MM.1S (cell line): Measurements from ENCODE around the gene GRM5.

Source experiments
- DNase-seq: peaks from one replicate; pipeline ENCODE4 v3.0.0-alpha.2; 2015
- H2AFZ ChIP-seq: fragments of 300-600 bp; sonication (generic); 2 replicates; pipeline ENCODE4 v1.6.0; 2016; ENCODE audit warnings: antibody characterized with exemption, low read length
- H3F3A ChIP-seq: fragments of 300-600 bp; sonication (generic); 2 replicates; pipeline ENCODE4 v1.6.1; 2016; ENCODE audit warnings: mild to moderate bottlenecking, antibody characterized with exemption, low read length, moderate library complexity, mixed read lengths; ENCODE audit not compliant: insufficient read depth
- H3K27ac ChIP-seq: fragments of 300-600 bp; sonication (generic); 2 replicates; pipeline ENCODE4 v1.5.1; 2016; ENCODE audit warnings: mild to moderate bottlenecking, low read length
- H3K27me3 ChIP-seq: fragments of 300-600 bp; sonication (generic); replicated peaks from 2 replicates; pipeline ENCODE4 v1.6.0; 2016; ENCODE audit warnings: low read length; ENCODE audit not compliant: insufficient read depth
- H3K36me3 ChIP-seq: fragments of 300-600 bp; sonication (generic); replicated peaks from 2 replicates; pipeline ENCODE4 v1.6.1; 2016; ENCODE audit warnings: mild to moderate bottlenecking, low read length, mixed read lengths; ENCODE audit not compliant: insufficient read depth
- H3K4me1 ChIP-seq: fragments of 300-600 bp; sonication (generic); 2 replicates; pipeline ENCODE4 v1.6.1; 2016; ENCODE audit warnings: low read length, mixed read lengths
- H3K4me2 ChIP-seq: fragments of 300-600 bp; sonication (generic); 2 replicates; pipeline ENCODE4 v1.6.0; 2016; ENCODE audit warnings: low read depth, low read length
- H3K4me3 ChIP-seq: fragments of 300-600 bp; sonication (generic); 2 replicates; pipeline ENCODE4 v1.5.1; 2016; ENCODE audit warnings: low read length, mixed read lengths
- H3K79me2 ChIP-seq: fragments of 300-600 bp; sonication (generic); 2 replicates; pipeline ENCODE4 v1.6.1; 2016; ENCODE audit warnings: mixed run types, low read length, mixed read lengths
- H3K9ac ChIP-seq: fragments of 300-600 bp; sonication (generic); 2 replicates; pipeline ENCODE4 v1.6.1; 2016; ENCODE audit warnings: low read length, mixed read lengths
- H3K9me2 ChIP-seq: fragments of 300-600 bp; sonication (generic); replicated peaks from 2 replicates; pipeline ENCODE4 v1.6.1; 2016; ENCODE audit warnings: mild to moderate bottlenecking, low read length, mixed read lengths; ENCODE audit not compliant: insufficient read depth
- H3K9me3 ChIP-seq: fragments of 300-600 bp; sonication (generic); replicated peaks from 2 replicates; pipeline ENCODE4 v1.6.1; 2016; ENCODE audit warnings: mild to moderate bottlenecking, low read length, mixed read lengths; ENCODE audit not compliant: insufficient read depth
- H4K20me1 ChIP-seq: fragments of 300-600 bp; sonication (generic); 2 replicates; pipeline ENCODE4 v1.6.1; 2016; ENCODE audit warnings: mild to moderate bottlenecking, low read length, moderate library complexity, mixed read lengths; ENCODE audit not compliant: insufficient read depth
- CTCF ChIP-seq: fragments of 300-600 bp; sonication (generic); IDR thresholded peaks from 2 replicates; pipeline ENCODE4 v1.5.1; 2016; ENCODE audit warnings: antibody characterized with exemption, low read length, mixed read lengths
- EZH2 ChIP-seq: fragments of 300-600 bp; sonication (generic); optimal IDR thresholded peaks from 2 replicates; pipeline ENCODE3; 2017; ENCODE audit warnings: low read depth, mild to moderate bottlenecking, antibody characterized with exemption, low read length, mixed read lengths
- EZH2phosphoT487 ChIP-seq: fragments of 300-600 bp; sonication (generic); IDR thresholded peaks from 2 replicates; pipeline ENCODE4 v1.6.1; 2018; ENCODE audit warnings: antibody characterized with exemption, low read length

The GRM5 gene

GRCh38 chr11:88522624-88523385 is 543.0 kb downstream of the GRM5 start:
- H3K27ac ChIP-seq = no peak overlapping the region
- DNase-seq = no peak

GRCh38 chr11:88521799-88522201 is 544.0 kb downstream of the GRM5 start:
- H3K9ac ChIP-seq = no peak overlapping the region
- no peak overlapping the region for H3K27ac ChIP-seq
- H3F3A ChIP-seq = no peaks in the 10 kb centered on the region
- H3K27me3 ChIP-seq = no peaks in the 10 kb centered on the region
- H3K79me2 ChIP-seq = no peaks in the 10 kb centered on the region
- H3K4me2 ChIP-seq = no peak overlapping the region
- H3K9me2 ChIP-seq = no peaks in the 10 kb centered on the region
- no peak overlapping the region for H2AFZ ChIP-seq
- DNase-seq = no peak
- no peak for TF ChIP-seq EZH2
- TF ChIP-seq EZH2phosphoT487 = no peak
- TF ChIP-seq CTCF = no peak
- H3K4me1 ChIP-seq = no peaks in the 10 kb centered on the region
- H3K4me3 ChIP-seq = no peak overlapping the region
- no peaks in the 10 kb centered on the region for H4K20me1 ChIP-seq
- no peaks in the 10 kb centered on the region for H3K9me3 ChIP-seq
- H3K36me3 ChIP-seq = no peaks in the 10 kb centered on the region

More at GRCh38 chr11:88522624-88523385, 543.0 kb downstream of the GRM5 start:
- Histone ChIP-seq H3K9me3 (no peaks in the 10 kb centered on the region), H3K36me3 (no peaks in the 10 kb centered on the region), H3K79me2 (no peaks in the 10 kb centered on the region), H3K27me3 (no peaks in the 10 kb centered on the region), H3K9ac (no peak overlapping the region), H4K20me1 (no peaks in the 10 kb centered on the region), H3K4me1 (no peaks in the 10 kb centered on the region), H2AFZ (no peak overlapping the region), H3K9me2 (no peaks in the 10 kb centered on the region), H3F3A (no peaks in the 10 kb centered on the region), H3K4me2 (no peak overlapping the region), H3K4me3 (no peak overlapping the region)
- no peak for TF ChIP-seq EZH2

DNA sequence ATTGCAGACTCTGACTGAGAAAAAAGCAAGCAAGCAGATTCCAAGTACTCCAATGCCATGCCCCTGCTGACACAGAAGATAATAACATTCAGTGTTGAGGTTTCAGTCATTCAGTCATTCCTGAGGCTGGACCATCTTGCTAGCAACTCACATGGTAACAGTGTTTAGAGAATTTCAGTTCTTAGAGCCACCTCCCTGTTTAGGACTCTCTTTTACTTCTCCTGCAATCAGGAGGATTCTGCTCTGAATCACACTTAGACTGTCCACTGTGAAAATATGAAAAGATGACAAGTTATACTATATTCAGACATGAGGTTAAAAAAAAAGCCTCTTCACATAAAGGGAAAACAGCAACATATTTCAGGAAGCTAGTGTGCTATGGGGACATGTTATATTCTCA is 544.4 kb downstream of the GRM5 start:
- no peak overlapping the region for H3K27ac ChIP-seq
- no peak for TF ChIP-seq EZH2phosphoT487
- no peak for TF ChIP-seq CTCF
- TF ChIP-seq EZH2 = no peak
- no peaks in the 10 kb centered on the region for H3K9me2 ChIP-seq
- H3K4me3 ChIP-seq = no peak overlapping the region
- no peaks in the 10 kb centered on the region for H3F3A ChIP-seq
- H4K20me1 ChIP-seq = no peaks in the 10 kb centered on the region
- H2AFZ ChIP-seq = no peak overlapping the region
- no peaks in the 10 kb centered on the region for H3K27me3 ChIP-seq
- no peaks in the 10 kb centered on the region for H3K79me2 ChIP-seq
- H3K9me3 ChIP-seq = no peaks in the 10 kb centered on the region
- H3K4me2 ChIP-seq = no peak overlapping the region
- no peak for DNase-seq
- H3K36me3 ChIP-seq = no peaks in the 10 kb centered on the region
- no peaks in the 10 kb centered on the region for H3K4me1 ChIP-seq
- H3K9ac ChIP-seq = no peak overlapping the region

DNA sequence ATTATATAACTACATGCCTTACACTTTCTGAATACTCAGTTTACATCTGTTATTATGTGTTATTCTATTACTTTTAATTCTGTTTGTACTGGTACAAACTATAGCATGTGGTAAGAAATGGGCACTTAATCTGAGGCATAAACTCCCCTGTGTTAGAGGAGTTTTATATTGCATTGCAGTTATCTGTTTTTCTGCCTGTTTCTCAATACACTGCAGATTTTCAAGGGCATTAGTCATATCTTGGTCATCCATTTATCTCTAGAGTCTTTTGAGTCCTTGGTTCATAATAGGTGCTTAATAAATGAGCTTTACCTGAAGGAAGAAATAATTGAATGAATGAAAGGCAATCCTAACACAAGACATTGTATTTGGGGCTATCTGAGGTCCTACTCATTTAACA is 545.4 kb downstream of the GRM5 start:
- no peak overlapping the region for H3K4me3 ChIP-seq
- no peaks in the 10 kb centered on the region for H3F3A ChIP-seq
- no peaks in the 10 kb centered on the region for H3K9me2 ChIP-seq
- TF ChIP-seq EZH2phosphoT487 (no peak), EZH2 (no peak), CTCF (no peak)
- H3K4me2 ChIP-seq = no peak overlapping the region
- H2AFZ ChIP-seq = no peak overlapping the region
- H3K9ac ChIP-seq = no peak overlapping the region
- H3K9me3 ChIP-seq = no peaks in the 10 kb centered on the region
- no peaks in the 10 kb centered on the region for H4K20me1 ChIP-seq
- H3K4me1 ChIP-seq = no peaks in the 10 kb centered on the region
- no peak for DNase-seq
- no peaks in the 10 kb centered on the region for H3K79me2 ChIP-seq
- H3K36me3 ChIP-seq = no peaks in the 10 kb centered on the region
- H3K27me3 ChIP-seq = no peaks in the 10 kb centered on the region
- H3K27ac ChIP-seq = no peak overlapping the region
